GM12865 (cell line): ENCODE measurements around the gene FXR2.
A peak's percentile ranks its signal among the peaks of the same experiment; 100 is the strongest.

Experiments used
- DNase-seq: peaks from one replicate; pipeline ENCODE4 v3.0.0; 2010; ENCODE audit warnings: low read depth
- H3K4me3 ChIP-seq: 2 replicates; pipeline ENCODE4 v1.5.1; 2011; ENCODE audit warnings: mild to moderate bottlenecking, low read depth, low read length, control low read depth
- TF ChIP-seq, protein P1 (sequence below): IDR thresholded peaks from 2 replicates; pipeline ENCODE4 v1.5.1; 2011; ENCODE audit warnings: low read length, control low read depth, low read depth, inconsistent platforms; ENCODE audit not compliant: insufficient read depth; ENCODE audit errors: missing control alignments

The FXR2 gene

DNA sequence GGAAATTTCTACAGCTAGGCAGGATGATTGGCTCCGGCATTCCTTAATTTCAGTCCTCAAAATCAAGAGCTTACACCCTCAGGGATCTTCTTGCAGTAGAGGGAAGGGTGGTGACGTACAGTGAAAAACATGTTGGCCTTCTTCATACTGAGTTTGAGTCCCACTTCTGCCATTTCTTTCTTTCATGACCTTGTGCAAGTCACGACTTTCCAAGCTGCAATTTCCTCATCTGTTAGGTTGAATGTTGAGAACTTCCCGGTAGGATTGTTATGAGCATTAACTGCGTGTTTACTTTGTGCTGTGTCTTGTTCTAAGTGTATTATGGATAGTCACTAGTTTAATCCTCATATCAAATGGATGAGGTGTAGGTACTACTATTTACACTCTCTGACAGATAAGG, 45.1 kb downstream of the FXR2 start:
- TF ChIP-seq, protein P1, sequence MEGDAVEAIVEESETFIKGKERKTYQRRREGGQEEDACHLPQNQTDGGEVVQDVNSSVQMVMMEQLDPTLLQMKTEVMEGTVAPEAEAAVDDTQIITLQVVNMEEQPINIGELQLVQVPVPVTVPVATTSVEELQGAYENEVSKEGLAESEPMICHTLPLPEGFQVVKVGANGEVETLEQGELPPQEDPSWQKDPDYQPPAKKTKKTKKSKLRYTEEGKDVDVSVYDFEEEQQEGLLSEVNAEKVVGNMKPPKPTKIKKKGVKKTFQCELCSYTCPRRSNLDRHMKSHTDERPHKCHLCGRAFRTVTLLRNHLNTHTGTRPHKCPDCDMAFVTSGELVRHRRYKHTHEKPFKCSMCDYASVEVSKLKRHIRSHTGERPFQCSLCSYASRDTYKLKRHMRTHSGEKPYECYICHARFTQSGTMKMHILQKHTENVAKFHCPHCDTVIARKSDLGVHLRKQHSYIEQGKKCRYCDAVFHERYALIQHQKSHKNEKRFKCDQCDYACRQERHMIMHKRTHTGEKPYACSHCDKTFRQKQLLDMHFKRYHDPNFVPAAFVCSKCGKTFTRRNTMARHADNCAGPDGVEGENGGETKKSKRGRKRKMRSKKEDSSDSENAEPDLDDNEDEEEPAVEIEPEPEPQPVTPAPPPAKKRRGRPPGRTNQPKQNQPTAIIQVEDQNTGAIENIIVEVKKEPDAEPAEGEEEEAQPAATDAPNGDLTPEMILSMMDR: no peak
- DNase-seq: no peak

DNA sequence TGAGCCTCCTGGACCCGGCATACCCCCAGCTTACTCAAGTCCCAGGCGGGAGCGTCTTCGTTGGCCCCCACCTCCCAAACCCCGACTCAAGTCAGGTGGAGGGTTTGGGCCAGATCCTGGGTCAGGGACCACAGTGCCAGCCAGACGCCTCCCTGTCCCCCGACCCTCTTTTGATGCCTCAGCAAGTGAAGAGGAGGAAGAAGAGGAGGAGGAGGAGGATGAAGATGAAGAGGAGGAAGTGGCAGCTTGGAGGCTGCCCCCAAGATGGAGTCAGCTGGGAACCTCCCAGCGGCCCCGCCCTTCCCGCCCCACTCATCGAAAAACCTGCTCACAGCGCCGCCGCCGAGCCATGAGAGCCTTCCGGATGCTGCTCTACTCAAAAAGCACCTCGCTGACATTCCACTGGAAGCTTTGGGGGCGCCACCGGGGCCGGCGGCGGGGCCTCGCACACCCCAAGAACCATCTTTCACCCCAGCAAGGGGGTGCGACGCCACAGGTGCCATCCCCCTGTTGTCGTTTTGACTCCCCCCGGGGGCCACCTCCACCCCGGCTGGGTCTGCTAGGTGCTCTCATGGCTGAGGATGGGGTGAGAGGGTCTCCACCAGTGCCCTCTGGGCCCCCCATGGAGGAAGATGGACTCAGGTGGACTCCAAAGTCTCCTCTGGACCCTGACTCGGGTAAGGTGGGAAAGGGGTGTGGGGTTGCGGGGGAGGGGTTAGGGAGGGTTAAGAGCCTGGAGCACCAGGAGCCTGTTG, 51.4 kb downstream of the FXR2 start:
- DNase-seq: no peak
- H3K4me3 ChIP-seq: no peak overlapping the region; the same call in 1 of the 2 replicates
- TF ChIP-seq, protein P1: no peak

More for the DNA sequence above, 45.1 kb downstream of the FXR2 start:
- no peak overlapping the region for H3K4me3 ChIP-seq

DNA sequence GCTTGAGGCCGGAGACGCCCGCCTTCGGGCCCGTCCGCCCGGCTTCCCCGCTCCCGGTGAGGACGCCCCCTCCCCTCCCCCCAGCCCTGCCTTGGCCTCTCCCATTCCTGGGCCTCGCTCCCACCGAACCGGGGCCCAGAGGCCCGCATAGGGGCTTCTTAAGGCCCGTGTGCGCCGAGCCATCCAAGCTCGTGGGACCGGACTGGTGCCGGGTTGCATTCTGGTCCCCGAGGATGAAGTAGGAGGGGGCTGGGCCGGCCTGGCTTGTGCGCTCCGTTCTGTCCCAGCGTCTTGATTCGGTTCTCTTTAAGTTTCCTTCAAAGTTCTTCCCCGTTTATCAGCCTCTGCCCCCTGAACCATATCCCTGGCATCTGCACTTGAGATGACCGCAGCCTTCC, 52.5 kb downstream of the FXR2 start:
- TF ChIP-seq, protein P1: no peak
- H3K4me3 ChIP-seq: peak overlapping the region; percentile 72
- DNase-seq: no peak

DNA sequence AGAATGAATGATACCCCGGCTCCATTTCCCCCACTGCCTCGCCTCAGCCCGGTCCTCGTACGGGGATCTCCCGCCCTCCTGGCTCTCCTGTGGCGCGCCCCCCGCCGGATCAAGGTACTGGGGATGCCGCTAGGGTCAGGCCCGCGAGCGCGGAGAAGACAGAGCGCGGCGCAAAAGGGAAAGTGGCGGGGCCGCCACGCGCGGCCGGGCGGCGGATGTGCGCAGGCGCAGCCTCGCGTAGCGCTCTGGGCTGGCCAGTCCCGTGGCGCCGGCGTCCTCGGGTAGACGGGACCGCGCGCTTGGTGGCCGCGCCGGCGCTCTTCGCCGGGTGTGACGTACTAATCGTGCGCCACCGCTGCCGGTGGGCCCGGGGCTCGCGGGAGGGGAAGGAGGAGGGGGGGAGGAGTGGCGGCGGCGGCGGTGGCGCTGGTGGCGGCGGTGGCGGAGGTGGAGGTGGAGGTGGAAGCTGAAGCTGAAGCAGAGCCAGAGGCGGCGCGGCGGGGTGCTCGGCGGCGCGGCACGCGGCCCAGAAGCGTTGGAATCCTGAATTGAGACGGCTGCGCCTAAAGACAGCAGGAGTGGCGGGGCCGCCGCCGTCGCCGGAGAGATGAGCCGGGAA, 53.0 kb downstream of the FXR2 start, which contains the start of gene SENP3:
TSS of gene SENP3 (plus strand) at position 331 of the 619 bp plus-strand sequence. CDS start 1,158 bp downstream, outside the sequence.
- H3K4me3 ChIP-seq: peak within 1 kb of the TSS; percentile 72
- TF ChIP-seq, protein P1: no peak
- DNase-seq: peak; percentile 94

DNA sequence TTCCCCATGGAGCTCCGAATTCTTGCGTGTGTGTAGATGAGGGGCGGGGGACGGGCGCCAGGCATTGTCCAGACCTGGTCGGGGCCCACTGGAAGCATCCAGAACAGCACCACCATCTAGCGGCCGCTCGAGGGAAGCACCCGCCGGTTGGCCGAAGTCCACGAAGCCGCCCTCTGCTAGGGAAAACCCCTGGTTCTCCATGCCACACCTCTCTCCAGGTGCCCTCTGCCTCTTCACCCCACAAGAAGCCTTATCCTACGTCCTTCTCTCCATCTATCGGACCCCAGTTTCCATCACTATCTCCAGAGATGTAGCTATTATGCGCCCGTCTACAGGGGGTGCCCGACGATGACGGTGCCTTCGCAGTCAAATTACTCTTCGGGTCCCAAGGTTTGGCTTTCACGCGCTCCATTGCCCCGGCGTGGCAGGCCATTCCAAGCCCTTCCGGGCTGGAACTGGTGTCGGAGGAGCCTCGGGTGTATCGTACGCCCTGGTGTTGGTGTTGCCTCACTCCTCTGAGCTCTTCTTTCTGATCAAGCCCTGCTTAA, 53.6 kb downstream of the FXR2 start:
- TF ChIP-seq, protein P1: peak; percentile 95
- peak; percentile 93 for DNase-seq
- H3K4me3 ChIP-seq: peak overlapping the region; percentile 72

DNA sequence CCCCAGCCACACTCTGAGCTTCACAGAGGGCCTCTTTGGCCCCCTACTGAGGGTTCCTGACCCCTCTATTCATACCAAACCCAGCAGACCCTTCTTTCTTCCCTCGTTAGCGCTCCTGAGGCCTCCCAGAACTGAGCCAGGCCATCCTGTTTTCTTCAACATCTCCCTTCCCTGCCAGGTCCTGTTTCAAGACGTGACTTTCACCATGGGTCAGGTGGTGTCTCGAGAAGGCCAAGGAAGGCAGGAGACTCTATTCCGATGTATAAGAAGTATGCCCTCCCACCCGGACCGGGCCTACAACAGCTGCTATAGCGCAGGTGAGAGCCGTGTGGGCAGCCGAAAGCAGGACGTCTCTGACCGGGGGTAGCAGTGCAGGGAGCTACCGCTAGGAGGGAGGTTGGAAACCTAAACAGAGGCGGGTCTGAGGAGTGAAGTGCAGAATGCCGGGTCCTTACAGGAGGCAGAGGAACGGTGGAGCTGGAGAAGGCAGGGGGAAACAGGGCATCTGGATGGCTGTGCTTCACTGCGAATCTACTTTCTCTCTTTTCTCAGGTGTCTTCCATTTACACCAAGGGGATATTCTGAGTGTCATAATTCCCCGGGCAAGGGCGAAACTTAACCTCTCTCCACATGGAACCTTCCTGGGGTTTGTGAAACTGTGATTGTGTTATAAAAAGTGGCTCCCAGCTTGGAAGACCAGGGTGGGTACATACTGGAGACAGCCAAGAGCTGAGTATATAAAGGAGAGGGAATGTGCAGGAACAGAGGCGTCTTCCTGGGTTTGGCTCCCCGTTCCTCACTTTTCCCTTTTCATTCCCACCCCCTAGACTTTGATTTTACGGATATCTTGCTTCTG, 54.3 kb downstream of the FXR2 start:
- peak; percentile 70 for DNase-seq
- TF ChIP-seq, protein P1: peak; percentile 67
- peak overlapping the region; percentile 72 for H3K4me3 ChIP-seq
